Stimulated activated naive CD8-positive, alpha-beta T cell treated with anti-CD3 and anti-CD28 coated beads, Interleukin-15, Interleukin-2, amounts not matched to agents 100 ng/mL and 50 ng/mL, for 24 hours (primary cell): ENCODE measurements around the gene PLCE1.

Source experiments
- H3K27ac Mint-ChIP-seq: one replicate; pipeline ENCODE4 v1.8.0; 2021; ENCODE audit warnings: mild to moderate bottlenecking, mixed read lengths
- H3K27me3 Mint-ChIP-seq: one replicate; pipeline ENCODE4 v1.8.0; 2021; ENCODE audit warnings: mixed read lengths
- H3K36me3 Mint-ChIP-seq: one replicate; pipeline ENCODE4 v1.8.0; 2021; ENCODE audit warnings: low read depth, mixed read lengths
- H3K4me1 Mint-ChIP-seq: one replicate; pipeline ENCODE4 v1.8.0; 2021; ENCODE audit warnings: low read depth, mixed read lengths
- H3K4me3 Mint-ChIP-seq: one replicate; pipeline ENCODE4 v1.8.0; 2021; ENCODE audit warnings: mild to moderate bottlenecking, mixed read lengths
- H3K9me3 Mint-ChIP-seq: one replicate; pipeline ENCODE4 v1.8.0; 2021; ENCODE audit warnings: mixed read lengths

PLCE1 gene

DNA sequence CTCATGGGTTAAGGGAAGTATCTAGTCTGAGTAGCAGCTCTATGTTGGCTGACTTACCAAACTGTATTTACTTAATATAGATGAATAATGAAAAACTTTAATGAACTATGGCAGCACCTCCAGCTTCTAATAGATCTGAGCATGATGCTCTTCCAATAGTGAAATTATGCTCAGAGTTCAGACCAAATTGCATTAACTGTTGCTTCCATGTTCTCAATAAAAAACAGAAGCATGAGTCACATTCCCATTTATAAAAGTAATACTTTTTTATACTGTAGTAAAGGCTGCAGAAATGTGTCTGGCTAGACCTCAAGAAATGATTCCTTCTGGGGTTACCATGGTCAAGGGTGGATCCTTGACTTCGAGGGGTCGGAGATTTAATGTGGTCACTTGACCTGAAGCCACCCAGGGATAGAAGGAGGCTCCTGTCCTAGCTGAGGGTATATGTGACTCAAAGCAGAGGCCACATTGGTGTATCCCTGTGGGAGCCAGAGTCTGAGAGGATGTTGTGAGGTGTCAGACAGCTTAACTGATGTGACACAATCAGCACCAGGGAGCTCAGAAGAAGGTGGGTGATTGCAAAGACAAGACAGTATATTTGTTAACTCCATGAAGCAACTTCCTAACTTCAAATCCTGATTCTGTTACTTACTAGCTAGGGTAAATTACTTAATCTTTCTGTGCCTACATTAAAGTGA is 19.8 kb upstream of the PLCE1 start:
- H3K4me1 Mint-ChIP-seq: no peaks in the 10 kb centered on the region
- no peak overlapping the region for H3K27ac Mint-ChIP-seq
- no peaks in the 10 kb centered on the region for H3K9me3 Mint-ChIP-seq
- H3K27me3 Mint-ChIP-seq: peaks cover 4% of the 10 kb centered on the region
- no peaks in the 10 kb centered on the region for H3K36me3 Mint-ChIP-seq
- no peak overlapping the region for H3K4me3 Mint-ChIP-seq

DNA sequence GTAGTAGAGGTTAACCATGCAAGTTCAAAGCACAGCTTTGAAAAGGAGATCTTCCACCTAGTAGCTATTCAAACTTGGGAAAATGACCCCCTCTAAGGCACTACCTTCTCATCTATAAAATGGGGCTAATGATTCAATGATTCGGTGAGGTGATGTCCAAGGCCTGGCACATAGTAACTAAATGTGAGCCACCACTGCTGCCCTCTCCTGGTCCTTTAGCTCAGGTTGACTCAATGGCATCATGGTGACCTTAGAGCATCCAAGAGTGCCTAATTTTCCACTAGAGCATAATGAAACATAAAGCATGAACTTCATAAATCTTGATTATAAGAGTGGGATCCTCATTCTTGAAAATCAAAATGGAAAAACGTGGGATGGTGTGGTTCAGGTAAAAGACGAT is 16.3 kb upstream of the PLCE1 start:
- Mint-ChIP-seq H3K4me3 (no peak overlapping the region), H3K4me1 (no peaks in the 10 kb centered on the region), H3K9me3 (no peaks in the 10 kb centered on the region), H3K27ac (no peak overlapping the region), H3K36me3 (no peaks in the 10 kb centered on the region), H3K27me3 (peaks cover 9% of the 10 kb centered on the region)

DNA sequence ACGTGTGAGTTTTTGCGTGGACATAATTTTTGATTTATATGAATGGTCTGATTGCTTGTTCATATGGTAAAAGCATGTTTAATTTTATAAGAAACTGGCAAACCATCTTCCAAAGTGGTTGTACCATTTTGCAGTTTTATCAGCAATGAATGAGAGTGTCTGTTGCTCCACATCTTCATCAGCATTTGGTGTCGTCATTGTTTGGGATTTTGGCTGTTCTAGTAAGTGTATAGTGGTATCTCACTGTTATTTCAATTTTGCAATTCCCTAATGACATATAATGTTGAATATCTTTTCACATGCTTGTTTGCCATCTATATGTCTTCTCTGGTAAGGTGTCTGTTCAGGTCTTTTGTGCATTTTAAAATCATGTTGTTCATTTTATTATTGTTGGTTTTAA is 13.2 kb upstream of the PLCE1 start:
- H3K27me3 Mint-ChIP-seq: peaks cover 13% of the 10 kb centered on the region
- no peaks in the 10 kb centered on the region for H3K4me1 Mint-ChIP-seq
- no peak overlapping the region for H3K4me3 Mint-ChIP-seq
- H3K36me3 Mint-ChIP-seq: no peaks in the 10 kb centered on the region
- H3K9me3 Mint-ChIP-seq: no peaks in the 10 kb centered on the region
- no peak overlapping the region for H3K27ac Mint-ChIP-seq

DNA sequence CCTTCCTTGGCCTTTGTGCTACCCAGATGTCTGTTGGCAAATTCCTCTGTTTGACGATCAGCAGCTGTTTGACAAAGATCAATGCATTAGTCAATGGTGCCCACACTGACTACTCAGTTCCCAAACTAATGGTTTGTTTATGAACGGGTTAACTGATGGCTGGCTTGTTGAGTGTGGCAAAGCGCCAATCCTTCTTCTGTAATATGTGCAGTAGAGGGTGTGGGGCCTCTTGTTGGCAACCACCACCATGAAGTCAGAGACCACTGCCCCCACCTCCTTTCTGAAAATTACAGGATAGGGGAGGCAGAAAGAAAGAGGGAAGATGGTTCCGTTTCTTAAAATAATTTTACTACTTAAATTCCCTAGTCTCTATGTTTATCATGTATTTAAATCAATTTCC is 2.6 kb upstream of the PLCE1 start:
- Mint-ChIP-seq H3K4me3 (no peak overlapping the region), H3K27me3 (peaks cover 53% of the 10 kb centered on the region), H3K36me3 (peaks cover 3% of the 10 kb centered on the region)

DNA sequence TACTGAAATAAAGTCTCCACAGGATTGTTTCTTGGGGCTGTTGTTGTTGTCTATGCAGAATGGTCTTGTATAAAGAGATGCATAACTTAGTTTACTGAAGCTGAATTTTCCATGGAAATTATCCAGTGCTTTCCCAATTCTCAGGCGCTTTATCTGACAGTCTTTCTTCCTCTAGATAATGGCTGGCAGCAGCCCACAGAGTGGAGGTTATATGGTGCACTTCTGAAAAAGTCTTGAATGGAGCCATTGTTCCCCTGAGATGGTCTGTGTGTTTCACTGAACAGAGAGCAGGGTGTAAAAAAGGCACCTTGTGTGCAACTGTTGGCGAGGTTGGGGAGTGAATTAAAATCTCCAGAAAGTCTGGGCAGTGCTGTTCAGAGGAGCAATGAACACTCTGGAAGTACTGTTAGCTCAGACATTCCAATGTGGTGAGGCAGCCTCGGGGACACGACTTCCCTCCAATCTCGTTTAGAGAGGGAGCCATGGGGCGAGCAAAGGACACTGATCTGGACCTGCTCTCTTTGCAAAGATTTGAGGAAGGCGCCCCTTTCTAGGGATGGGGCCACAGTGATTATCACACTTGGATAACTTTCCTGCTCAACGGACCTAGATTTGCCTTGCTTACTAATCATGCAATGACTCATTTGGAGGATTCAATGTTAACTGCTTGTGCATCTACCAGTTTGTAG is 2.0 kb upstream of the PLCE1 start:
- peaks cover 4% of the 10 kb centered on the region for H3K4me1 Mint-ChIP-seq
- H3K27ac Mint-ChIP-seq: no peak overlapping the region
- no peaks in the 10 kb centered on the region for H3K9me3 Mint-ChIP-seq

More for the DNA sequence above, 2.6 kb upstream of the PLCE1 start:
- Mint-ChIP-seq H3K4me1 (peaks cover 4% of the 10 kb centered on the region), H3K9me3 (no peaks in the 10 kb centered on the region), H3K27ac (no peak overlapping the region)

DNA sequence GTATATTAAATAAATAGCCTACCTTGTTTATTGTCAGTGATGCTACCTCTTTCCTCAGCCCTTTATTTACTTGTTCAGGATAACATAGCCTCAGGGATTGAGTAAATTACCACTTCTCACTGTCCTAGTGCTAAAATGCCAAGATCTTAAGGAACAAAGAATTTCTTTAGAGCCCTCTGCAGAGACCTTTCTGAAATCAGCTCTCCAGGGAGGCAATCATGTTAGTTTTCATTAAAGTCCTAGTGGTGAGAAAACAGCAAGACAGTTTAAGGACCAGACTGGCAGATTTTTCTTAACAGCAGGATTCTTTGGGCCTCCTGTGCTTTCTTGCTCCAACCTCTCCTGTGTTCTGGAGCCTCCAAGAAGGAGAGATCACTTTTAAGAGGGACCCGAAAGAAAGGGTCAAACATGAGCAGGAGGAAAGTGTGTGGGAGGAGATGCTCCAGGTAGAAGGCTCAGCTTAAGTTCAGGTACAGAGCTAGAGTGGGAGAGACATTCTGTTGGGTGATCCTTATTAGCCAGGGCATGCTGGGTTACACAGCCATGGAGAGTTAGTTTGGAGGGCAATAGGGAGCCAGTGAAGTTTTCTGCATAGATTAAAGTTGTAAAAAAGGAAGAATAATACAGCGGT is 1.2 kb upstream of the PLCE1 start:
- Mint-ChIP-seq H3K4me1 (peaks cover 4% of the 10 kb centered on the region), H3K4me3 (peak overlapping the region; percentile 39), H3K36me3 (peaks cover 3% of the 10 kb centered on the region), H3K27ac (no peak overlapping the region), H3K27me3 (peaks cover 57% of the 10 kb centered on the region), H3K9me3 (no peaks in the 10 kb centered on the region)

More for the DNA sequence above, 2.0 kb upstream of the PLCE1 start:
- H3K27me3 Mint-ChIP-seq: peaks cover 57% of the 10 kb centered on the region
- H3K36me3 Mint-ChIP-seq: peaks cover 3% of the 10 kb centered on the region
- no peak overlapping the region for H3K4me3 Mint-ChIP-seq

DNA sequence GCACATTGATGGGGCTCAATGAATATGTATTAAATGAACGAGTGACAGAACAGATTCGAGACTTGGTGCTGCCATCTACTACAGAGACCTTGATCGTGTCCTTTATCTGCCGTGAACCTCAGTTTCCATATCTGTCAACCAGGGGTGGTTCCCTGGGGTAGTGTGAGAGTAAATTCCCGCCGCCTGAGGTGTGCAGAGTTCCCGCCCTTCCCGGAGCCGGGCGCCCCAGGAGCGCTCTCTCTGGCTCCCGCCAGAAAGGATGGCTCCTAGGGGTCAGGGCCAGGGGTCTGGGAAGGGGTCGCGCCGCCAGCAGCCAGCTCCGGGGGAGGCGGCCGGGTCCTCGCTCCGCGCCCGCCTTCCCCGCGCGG is 333 bp upstream of the PLCE1 start:
- Mint-ChIP-seq H3K9me3 (no peaks in the 10 kb centered on the region), H3K36me3 (peaks cover 3% of the 10 kb centered on the region), H3K4me1 (peaks cover 4% of the 10 kb centered on the region), H3K27ac (no peak overlapping the region), H3K4me3 (peak overlapping the region; percentile 20), H3K27me3 (peaks cover 64% of the 10 kb centered on the region)

DNA sequence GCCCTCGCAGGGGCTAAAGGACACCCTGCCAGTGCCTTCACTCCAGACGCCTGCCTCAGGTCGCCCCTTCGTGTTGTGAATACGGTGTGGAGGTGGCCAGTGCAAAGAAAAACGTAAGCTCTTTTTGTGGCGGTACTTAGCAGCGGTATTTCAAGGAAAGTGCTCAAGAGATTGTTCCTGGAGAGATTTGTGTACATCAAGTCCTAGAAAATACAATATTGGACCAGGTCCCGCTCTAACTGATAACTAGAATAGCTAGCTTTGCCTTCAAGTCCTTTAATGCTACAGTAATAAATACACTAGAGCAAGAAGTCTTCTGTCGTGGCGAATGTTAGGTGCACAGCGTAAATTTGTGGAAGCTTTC is 689 bp downstream of the PLCE1 start:
- peaks cover 3% of the 10 kb centered on the region for H3K36me3 Mint-ChIP-seq
- H3K4me1 Mint-ChIP-seq: peaks cover 4% of the 10 kb centered on the region
- H3K27me3 Mint-ChIP-seq: peaks cover 68% of the 10 kb centered on the region
- H3K9me3 Mint-ChIP-seq: no peaks in the 10 kb centered on the region
- no peak overlapping the region for H3K4me3 Mint-ChIP-seq
- H3K27ac Mint-ChIP-seq: no peak overlapping the region

DNA sequence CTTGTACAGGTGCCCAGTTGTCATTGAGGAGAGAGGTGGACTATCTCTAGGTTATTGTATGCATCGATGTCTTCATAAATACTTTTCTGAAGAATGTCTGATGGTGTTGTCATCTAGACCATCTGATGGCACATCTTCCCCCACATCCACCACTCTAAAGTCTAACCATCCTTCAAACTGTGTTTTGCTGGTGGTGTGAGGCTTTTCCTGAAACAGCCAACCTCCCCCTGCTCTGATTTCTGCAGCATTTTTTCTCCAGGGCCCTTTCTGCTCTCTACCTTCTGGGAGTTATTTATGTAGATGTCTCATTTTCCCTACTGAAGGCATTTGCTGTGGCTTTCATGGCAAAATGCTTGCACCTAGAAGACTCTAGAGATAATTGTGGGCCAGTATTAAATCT is 1.5 kb downstream of the PLCE1 start:
- H3K36me3 Mint-ChIP-seq: peaks cover 3% of the 10 kb centered on the region
- H3K27me3 Mint-ChIP-seq: peaks cover 72% of the 10 kb centered on the region
- no peak overlapping the region for H3K4me3 Mint-ChIP-seq
- H3K4me1 Mint-ChIP-seq: peaks cover 4% of the 10 kb centered on the region
- H3K27ac Mint-ChIP-seq: no peak overlapping the region
- no peaks in the 10 kb centered on the region for H3K9me3 Mint-ChIP-seq

DNA sequence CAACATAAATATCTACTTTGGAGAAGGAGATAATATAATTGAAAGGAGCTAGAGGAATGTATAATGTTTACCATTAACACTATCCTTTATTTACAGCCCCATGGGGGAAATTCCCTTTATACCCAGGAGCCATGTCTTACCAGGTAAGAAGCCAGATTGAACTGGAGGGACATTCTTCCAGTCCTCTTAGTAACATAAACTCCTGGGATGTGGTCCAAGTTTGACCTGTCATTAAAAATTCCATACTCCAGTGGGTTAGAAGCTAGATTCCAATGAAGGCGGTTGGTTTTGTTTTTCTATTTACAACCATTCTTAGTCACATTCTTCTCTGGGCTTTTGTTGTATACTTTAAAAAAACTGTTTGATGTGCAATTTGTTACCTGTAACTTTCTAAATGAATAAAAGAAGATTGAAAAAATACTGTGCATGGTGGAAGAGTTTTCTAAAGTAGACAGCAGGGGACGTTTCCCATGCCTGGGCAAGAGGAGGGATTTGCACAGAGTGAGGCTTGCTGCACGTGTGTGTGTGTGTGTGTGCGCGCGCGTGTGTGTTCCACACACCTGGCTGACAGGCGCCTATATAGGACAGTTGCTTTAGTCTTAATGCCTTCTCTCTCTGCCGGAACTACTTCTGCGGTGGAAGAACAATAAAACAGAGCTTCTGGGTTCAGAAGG is 2.0 kb downstream of the PLCE1 start:
- Mint-ChIP-seq H3K9me3 (no peaks in the 10 kb centered on the region), H3K4me1 (peaks cover 4% of the 10 kb centered on the region), H3K27me3 (peaks cover 76% of the 10 kb centered on the region)

DNA sequence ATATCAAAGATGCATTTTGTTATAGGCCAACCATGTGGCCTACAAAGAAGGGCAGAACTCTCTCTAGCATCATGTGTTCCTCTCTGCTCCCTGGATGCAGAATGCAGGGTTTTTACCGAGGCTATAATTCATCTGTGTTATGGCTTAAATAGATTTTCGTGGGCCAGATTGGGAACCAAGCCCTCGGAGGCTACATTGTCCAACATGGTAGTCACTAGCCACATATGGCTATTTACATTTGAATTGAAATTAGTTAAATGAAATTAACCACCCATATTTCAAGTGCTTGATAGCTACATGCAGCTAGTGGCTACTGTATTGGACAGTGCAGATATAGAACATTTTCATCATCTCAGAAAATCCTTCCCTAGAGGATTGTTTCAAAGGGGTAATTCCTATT is 2.8 kb downstream of the PLCE1 start:
- H3K9me3 Mint-ChIP-seq: no peaks in the 10 kb centered on the region
- H3K4me3 Mint-ChIP-seq: no peak overlapping the region
- no peak overlapping the region for H3K27ac Mint-ChIP-seq
- H3K27me3 Mint-ChIP-seq: peaks cover 68% of the 10 kb centered on the region
- peaks cover 4% of the 10 kb centered on the region for H3K4me1 Mint-ChIP-seq
- H3K36me3 Mint-ChIP-seq: peaks cover 3% of the 10 kb centered on the region

More for the DNA sequence above, 2.0 kb downstream of the PLCE1 start:
- H3K36me3 Mint-ChIP-seq: peaks cover 3% of the 10 kb centered on the region
- no peak overlapping the region for H3K27ac Mint-ChIP-seq
- H3K4me3 Mint-ChIP-seq: no peak overlapping the region

DNA sequence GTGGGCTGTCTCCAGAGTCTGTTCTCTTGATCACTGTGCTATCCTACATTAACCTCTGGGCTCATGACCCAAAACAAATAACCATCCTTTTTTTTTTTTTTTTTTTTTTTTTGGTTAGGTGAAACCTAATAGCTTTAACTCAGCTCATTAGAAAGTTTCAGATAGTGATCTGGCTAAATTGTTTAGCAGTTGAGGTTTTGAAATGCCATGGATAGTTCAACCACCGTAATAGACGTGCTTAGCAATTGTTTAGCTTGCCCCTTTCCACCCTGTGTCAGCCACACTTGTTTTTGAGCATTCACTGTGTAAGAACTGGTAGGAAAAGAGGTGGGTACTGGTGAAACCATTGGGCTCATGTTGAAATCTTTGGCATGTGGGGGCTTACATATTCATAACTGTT is 3.8 kb downstream of the PLCE1 start:
- Mint-ChIP-seq H3K9me3 (no peaks in the 10 kb centered on the region), H3K36me3 (peaks cover 3% of the 10 kb centered on the region), H3K27ac (no peak overlapping the region), H3K4me3 (no peak overlapping the region), H3K27me3 (peaks cover 58% of the 10 kb centered on the region), H3K4me1 (peaks cover 4% of the 10 kb centered on the region)

DNA sequence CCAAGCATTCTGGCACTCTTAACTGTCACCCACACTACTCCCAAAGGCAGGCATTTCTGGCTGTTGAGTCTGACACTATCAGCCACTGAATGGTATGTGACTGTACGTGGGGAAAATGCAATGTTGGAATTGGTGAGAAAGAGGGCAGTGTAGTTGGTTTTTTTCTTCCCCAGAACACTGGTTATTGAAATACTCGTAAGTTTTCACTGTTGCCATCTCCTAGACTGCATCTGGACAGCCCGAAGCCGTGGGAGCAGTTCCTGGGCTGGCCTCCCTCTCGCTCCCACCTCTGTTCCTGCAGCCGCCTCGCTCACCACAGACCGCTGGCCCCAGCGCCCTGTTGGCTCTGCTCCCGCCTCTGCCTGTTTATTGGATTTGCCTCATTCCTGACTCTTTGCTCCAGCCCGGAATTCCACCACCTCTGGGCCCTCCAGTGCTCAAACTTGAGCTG is 5.7 kb downstream of the PLCE1 start:
- Mint-ChIP-seq H3K27me3 (peaks cover 48% of the 10 kb centered on the region), H3K4me1 (no peaks in the 10 kb centered on the region), H3K9me3 (no peaks in the 10 kb centered on the region), H3K36me3 (no peaks in the 10 kb centered on the region), H3K27ac (no peak overlapping the region), H3K4me3 (no peak overlapping the region)

DNA sequence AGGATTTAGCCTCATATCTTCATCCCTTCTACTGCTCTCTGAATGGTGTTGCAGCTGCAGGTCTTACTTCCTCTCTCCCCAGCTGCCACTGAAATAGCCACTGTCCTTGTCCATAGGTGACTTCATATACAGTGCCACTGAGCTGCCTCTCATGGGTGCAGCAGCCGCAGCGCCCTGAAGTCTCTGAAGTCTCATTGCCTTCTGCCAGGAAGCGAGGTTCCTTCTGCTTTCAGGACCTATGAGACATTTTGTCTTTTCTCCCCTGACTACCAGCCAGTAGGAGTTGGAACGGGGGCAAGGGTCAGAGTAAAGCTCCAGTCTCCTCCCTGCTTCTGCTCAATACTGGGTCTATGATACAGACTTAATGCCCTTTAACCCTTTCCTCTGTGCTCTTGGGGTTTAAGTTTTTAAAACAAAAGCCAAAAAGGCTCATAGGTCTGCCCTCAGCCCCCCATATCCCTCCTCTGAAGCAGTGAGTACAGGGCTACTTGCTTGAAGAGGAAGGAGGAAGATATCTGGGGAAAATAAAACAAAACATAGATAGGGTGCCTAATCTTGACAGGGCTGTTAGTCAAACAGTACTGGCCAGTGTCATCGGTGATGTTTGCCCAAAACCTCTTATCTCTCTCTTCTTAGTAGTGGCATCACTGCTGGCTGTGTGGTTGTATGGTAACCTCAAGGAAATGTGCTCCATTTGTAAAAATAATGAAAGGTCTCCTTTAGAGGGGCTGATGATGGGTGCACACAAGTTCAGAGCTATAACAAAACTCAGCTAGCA is 7.1 kb downstream of the PLCE1 start:
- Mint-ChIP-seq H3K27ac (no peak overlapping the region), H3K4me1 (no peaks in the 10 kb centered on the region), H3K27me3 (peaks cover 34% of the 10 kb centered on the region), H3K9me3 (no peaks in the 10 kb centered on the region), H3K36me3 (no peaks in the 10 kb centered on the region), H3K4me3 (no peak overlapping the region)
